Tibial nerve (tissue), 4 donors: ENCODE data around the gene TMED6. TPM values are rescaled to one million over a fixed set of nuclear protein-coding genes. Genes with fewer than 3 reads are reported as not detected.
"Not testable (repeated sequence)": the region's sequence is repeated elsewhere in the genome, so short reads cannot be mapped to it uniquely, and the experiment has no call there.

Experiments used
- DNase-seq, 2 donors: peaks; one replicate each; pipeline ENCODE4 v3.0.0-alpha.2; 2019; ENCODE audit warnings: low spot score in 2 of 2
- H3K27ac ChIP-seq, 4 donors: fragments of 200-600 bp; sonication (generic) in 3 of 4; one replicate each; pipeline ENCODE4 v1.5.1; 2017 to 2019; ENCODE audit warnings: mild to moderate bottlenecking in 1 of 4
- H3K27me3 ChIP-seq, 2 donors: fragments of 200-600 bp; sonication (generic) in 1 of 2; one replicate each; pipeline versions ENCODE4 v1.5.1 to v1.6.0; 2017 to 2019
- H3K36me3 ChIP-seq, 3 donors: fragments of 200-600 bp; sonication (generic); one replicate each; pipeline ENCODE4 v1.5.1; 2018 to 2019
- H3K4me1 ChIP-seq, 4 donors: fragments of 200-600 bp; sonication (generic) in 3 of 4; one replicate each; pipeline ENCODE4 v1.5.1; 2017 to 2019
- H3K4me3 ChIP-seq, 4 donors: fragments of 200-600 bp; sonication (generic) in 3 of 4; one replicate each; pipeline ENCODE4 v1.5.1; 2017 to 2019; ENCODE audit warnings: mild to moderate bottlenecking in 1 of 4, moderate library complexity in 1 of 4
- H3K9me3 ChIP-seq, 4 donors: fragments of 200-600 bp; sonication (generic) in 3 of 4; one replicate each; pipeline ENCODE4 v1.5.1; 2017 to 2019
- CTCF ChIP-seq, 5 experiments: fragments of 200-600 bp in 3 of 5; fragments of 450-650 bp in 2 of 5; sonication (generic) in 3 of 5; IDR thresholded peaks; one replicate each; pipeline ENCODE4 v1.5.1; 2016 to 2019; ENCODE audit warnings: antibody characterized with exemption in 5 of 5, mild to moderate bottlenecking in 3 of 5, moderate library complexity in 2 of 5
- EP300 ChIP-seq, 2 donors: sonication (generic); formaldehyde crosslinking; IDR thresholded peaks; one replicate each; pipeline ENCODE4 v1.6.1; 2017; ENCODE audit warnings: antibody characterized with exemption in 2 of 2, mild to moderate bottlenecking in 1 of 2
- POLR2A ChIP-seq, 2 donors: fragments of 450-650 bp; IDR thresholded peaks; one replicate each; pipeline ENCODE4 v1.6.1; 2017; ENCODE audit warnings: antibody characterized with exemption in 2 of 2, mild to moderate bottlenecking in 2 of 2, moderate library complexity in 2 of 2
- WGBS, 2 donors: methylation state at CpG; one replicate each; pipeline ENCODE4 v1.1.5; 2018; 5-methylcytosine and 5-hydroxymethylcytosine counted together
- total RNA-seq, 4 donors: library from RNA; depleted of rRNA; stranded (reverse); fragments of >200 nt; gene quantifications; one replicate each; pipeline ENCODE4 v1.1.0, GENCODE V29; 2016

TMED6 gene
- total RNA-seq, 4 donors from 2014 or later = not detected

GRCh38 chr16:69363281-69363717 lies 11.7 kb upstream of the TMED6 start:
- Histone ChIP-seq H3K27me3 (no peaks in the 10 kb centered on the region), H3K9me3 (no peaks in the 10 kb centered on the region), H3K36me3 (peaks cover 0 to 81% (median 16%) of the 10 kb centered on the region in 3 donors), H3K27ac (no peak overlapping the region), H3K4me1 (no peaks in the 10 kb centered on the region), H3K4me3 (no peak overlapping the region)
- TF ChIP-seq POLR2A (IDR thresholded peaks at IDR 0.05) = no peak
- no peak for TF ChIP-seq CTCF (IDR thresholded peaks at IDR 0.05)
- TF ChIP-seq EP300 (IDR thresholded peaks at IDR 0.05) = no peak
- WGBS, 2 donors = 91% methylated on average over 5 of the region's 5 CpGs
- no peak for DNase-seq

- H3K36me3 ChIP-seq = peaks cover 0 to 75% (median 4%) of the 10 kb centered on the region in 3 donors
- not testable (repeated sequence) for H3K27ac ChIP-seq, H3K27me3 ChIP-seq, H3K9me3 ChIP-seq, H3K4me3 ChIP-seq, H3K4me1 ChIP-seq, DNase-seq
- 95 to 96% methylated on average over 9 of the region's 9 CpGs for WGBS, 2 donors
Measured at GRCh38 chr16:69360070-69360469, 8.5 kb upstream of the TMED6 start.

- H3K27ac ChIP-seq = no peak overlapping the region
- no peaks in the 10 kb centered on the region for H3K27me3 ChIP-seq
- TF ChIP-seq CTCF (IDR thresholded peaks at IDR 0.05) = no peak
- TF ChIP-seq EP300 (IDR thresholded peaks at IDR 0.05) = no peak
- no peak for TF ChIP-seq POLR2A (IDR thresholded peaks at IDR 0.05)
- no peak for DNase-seq
- no peak overlapping the region for H3K4me3 ChIP-seq
- 79 to 81% methylated on average over 6 of the region's 6 CpGs for WGBS, 2 donors
- peaks cover 0 to 65% (median 0%) of the 10 kb centered on the region in 3 donors for H3K36me3 ChIP-seq
- no peaks in the 10 kb centered on the region for H3K4me1 ChIP-seq
- H3K9me3 ChIP-seq = no peaks in the 10 kb centered on the region
Measured at GRCh38 chr16:69350536-69351133, 951 bp downstream of the TMED6 start.

- H3K36me3 ChIP-seq = peaks cover 0 to 54% (median 0%) of the 10 kb centered on the region in 3 donors
- DNase-seq = no peak
- H3K4me3 ChIP-seq = no peak overlapping the region
Measured at GRCh38 chr16:69349536-69349935, 2.0 kb downstream of the TMED6 start.

GRCh38 chr16:69348222-69348621 lies 3.4 kb downstream of the TMED6 start:
- Histone ChIP-seq H3K27ac (no peak overlapping the region), H3K9me3 (no peaks in the 10 kb centered on the region), H3K36me3 (peaks cover 0 to 52% (median 0%) of the 10 kb centered on the region in 3 donors), H3K27me3 (no peaks in the 10 kb centered on the region), H3K4me3 (no peak overlapping the region), H3K4me1 (no peaks in the 10 kb centered on the region)
- no peak for DNase-seq
- no peak for TF ChIP-seq POLR2A (IDR thresholded peaks at IDR 0.05)
- TF ChIP-seq CTCF (IDR thresholded peaks at IDR 0.05) = no peak
- WGBS, 2 donors = 92 to 94% methylated on average over 6 of the region's 6 CpGs

More at GRCh38 chr16:69349536-69349935, 2.0 kb downstream of the TMED6 start:
- H3K27me3 ChIP-seq = no peaks in the 10 kb centered on the region
- WGBS, 2 donors = 78 to 94% methylated on average over 10 of the region's 10 CpGs
- H3K27ac ChIP-seq = no peak overlapping the region
- H3K9me3 ChIP-seq = no peaks in the 10 kb centered on the region
- no peak for TF ChIP-seq CTCF (IDR thresholded peaks at IDR 0.05)
- TF ChIP-seq POLR2A (IDR thresholded peaks at IDR 0.05) = no peak
- no peak for TF ChIP-seq EP300 (IDR thresholded peaks at IDR 0.05)
- H3K4me1 ChIP-seq = no peaks in the 10 kb centered on the region
